Caco-2 (cell line): ENCODE measurements around the gene ELP4. TPM values are rescaled to one million over a fixed set of nuclear protein-coding genes. Genes with fewer than 3 reads are reported as not detected.

Experiments
- BruUV-seq: library from RNA; stranded (reverse); fragments of 400-500 nt; replicated peaks from 2 replicates; lab custom pipeline; 2021; lab: Mats Ljungman, UMichigan
- CTCF ChIA-PET: fragments of 300-600 bp; sonication (Branson Sonifier 250); formaldehyde crosslinking; loops from one replicate; lab custom pipeline; 2022; ENCODE audit warnings: antibody characterized with exemption; lab: Charles Lee
- POLR2A ChIA-PET: fragments of 300-600 bp; sonication (Branson Sonifier 250); formaldehyde crosslinking; loops from one replicate; lab custom pipeline; 2022; ENCODE audit warnings: antibody characterized with exemption; lab: Charles Lee
- DNase-seq, 2 experiments: peaks; one replicate each; pipeline versions ENCODE4 v3.0.0 to v3.0.0-alpha.2; 2020 to 2022
- H3K27me3 ChIP-seq: replicated peaks from 2 replicates; pipeline ENCODE4 v1.6.0; 2011; ENCODE audit warnings: low read length; ENCODE audit not compliant: control insufficient read depth, insufficient read depth
- H3K36me3 ChIP-seq: 2 replicates; pipeline ENCODE4 v1.5.1; 2011; ENCODE audit warnings: low read length; ENCODE audit not compliant: control insufficient read depth, insufficient read depth
- H3K4me1 ChIP-seq: fragments of 250-450 bp; sonication (Bioruptor Pico); 2 replicates; pipeline ENCODE4 v1.5.1; 2020; ENCODE audit warnings: mild to moderate bottlenecking
- H3K4me3 ChIP-seq: 2 replicates; pipeline ENCODE4 v1.5.1; 2011; ENCODE audit warnings: low read depth, mild to moderate bottlenecking, control low read depth, low read length
- H3K9me3 ChIP-seq: fragments of 250-450 bp; sonication (Bioruptor Pico); 2 replicates; pipeline ENCODE4 v1.5.1; 2020; ENCODE audit warnings: mild to moderate bottlenecking, moderate library complexity
- H3K27ac Mint-ChIP-seq: one replicate; pipeline ENCODE4 v1.8.0; 2022; ENCODE audit warnings: mixed read lengths; ENCODE audit not compliant: unreplicated experiment
- H3K27me3 Mint-ChIP-seq: one replicate; pipeline ENCODE4 v1.8.0; 2022; ENCODE audit warnings: mixed read lengths; ENCODE audit not compliant: insufficient read depth, unreplicated experiment
- H3K36me3 Mint-ChIP-seq: one replicate; pipeline ENCODE4 v1.8.0; 2022; ENCODE audit warnings: mild to moderate bottlenecking, mixed read lengths; ENCODE audit not compliant: insufficient read depth, unreplicated experiment
- H3K4me1 Mint-ChIP-seq: one replicate; pipeline ENCODE4 v1.8.0; 2022; ENCODE audit warnings: low read depth, mixed read lengths; ENCODE audit not compliant: unreplicated experiment
- H3K4me3 Mint-ChIP-seq: one replicate; pipeline ENCODE4 v1.8.0; 2022; ENCODE audit warnings: mild to moderate bottlenecking, moderate library complexity, mixed read lengths; ENCODE audit not compliant: unreplicated experiment
- H3K9me3 Mint-ChIP-seq: one replicate; pipeline ENCODE4 v1.8.0; 2022; ENCODE audit warnings: mixed read lengths; ENCODE audit not compliant: unreplicated experiment
- intact Hi-C: fragments of 100-400 bp; cut with micrococcal nuclease; formaldehyde crosslinking; loops from one replicate; pipeline ENCODE4 v1.10.0; 2022; ENCODE audit not compliant: unreplicated experiment
- total RNA-seq: library from RNA; stranded (reverse); gene quantifications from 2 replicates; pipeline ENCODE4 v1.2.3, GENCODE V29; 2022
- TF ChIP-seq, protein P1 (sequence below), 2 experiments: fragments of 200-600 bp in 1 of 2; IDR thresholded peaks; 1 replicate in 1 of 2; 2 replicates in 1 of 2; pipeline versions ENCODE4 v1.5.1 to v1.8.0; 2011 to 2022; ENCODE audit warnings: antibody characterized with exemption in 1 of 2, control low read depth in 1 of 2, inconsistent platforms in 1 of 2, low read depth in 1 of 2, low read length in 1 of 2, mild to moderate bottlenecking in 1 of 2, moderate library complexity in 1 of 2; ENCODE audit not compliant: insufficient read depth in 1 of 2, severe bottlenecking in 1 of 2, unreplicated experiment in 1 of 2

The ELP4 gene
- total RNA-seq, 1 experiment from 2014 or later = 18.8 TPM

DNA sequence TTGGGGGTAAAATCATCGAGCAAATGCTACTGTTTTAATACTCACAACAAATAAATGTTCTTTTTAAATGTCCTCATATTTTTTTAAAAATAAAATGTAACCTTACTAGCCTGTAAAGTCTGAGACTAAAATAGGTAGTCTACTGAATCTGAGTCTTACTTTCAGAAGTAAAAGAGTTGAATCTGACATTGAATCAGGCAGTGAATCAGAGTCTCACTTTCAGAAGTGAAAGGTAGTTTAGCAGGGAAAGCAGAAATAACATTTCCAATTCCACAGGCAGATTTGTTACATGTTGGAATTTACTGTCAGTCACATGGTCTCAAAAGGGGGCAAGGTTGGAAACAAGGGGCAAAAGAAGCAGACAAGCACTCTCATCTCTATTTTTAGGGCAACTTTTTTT, 143.0 kb downstream of the ELP4 start:
- ChIA-PET POLR2A (no interaction called here), CTCF (no interaction called here)
- Histone ChIP-seq H3K27me3 (no peaks in the 10 kb centered on the region), H3K4me1 (no peaks in the 10 kb centered on the region), H3K9me3 (no peaks in the 10 kb centered on the region), H3K36me3 (no peaks in the 10 kb centered on the region), H3K4me3 (no peak overlapping the region)
- no peak for DNase-seq
- no peaks in the 10 kb centered on the region for H3K4me1 Mint-ChIP-seq
- H3K9me3 Mint-ChIP-seq = no peaks in the 10 kb centered on the region
- BruUV-seq = no TSS peak
- H3K4me3 Mint-ChIP-seq = no peak overlapping the region
- TF ChIP-seq, protein P1, sequence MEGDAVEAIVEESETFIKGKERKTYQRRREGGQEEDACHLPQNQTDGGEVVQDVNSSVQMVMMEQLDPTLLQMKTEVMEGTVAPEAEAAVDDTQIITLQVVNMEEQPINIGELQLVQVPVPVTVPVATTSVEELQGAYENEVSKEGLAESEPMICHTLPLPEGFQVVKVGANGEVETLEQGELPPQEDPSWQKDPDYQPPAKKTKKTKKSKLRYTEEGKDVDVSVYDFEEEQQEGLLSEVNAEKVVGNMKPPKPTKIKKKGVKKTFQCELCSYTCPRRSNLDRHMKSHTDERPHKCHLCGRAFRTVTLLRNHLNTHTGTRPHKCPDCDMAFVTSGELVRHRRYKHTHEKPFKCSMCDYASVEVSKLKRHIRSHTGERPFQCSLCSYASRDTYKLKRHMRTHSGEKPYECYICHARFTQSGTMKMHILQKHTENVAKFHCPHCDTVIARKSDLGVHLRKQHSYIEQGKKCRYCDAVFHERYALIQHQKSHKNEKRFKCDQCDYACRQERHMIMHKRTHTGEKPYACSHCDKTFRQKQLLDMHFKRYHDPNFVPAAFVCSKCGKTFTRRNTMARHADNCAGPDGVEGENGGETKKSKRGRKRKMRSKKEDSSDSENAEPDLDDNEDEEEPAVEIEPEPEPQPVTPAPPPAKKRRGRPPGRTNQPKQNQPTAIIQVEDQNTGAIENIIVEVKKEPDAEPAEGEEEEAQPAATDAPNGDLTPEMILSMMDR (IDR thresholded peaks at IDR 0.05; ENCODE audit: insufficient read depth in 1 of 2, low read depth in 1 of 2, low read length in 1 of 2, severe bottlenecking in 1 of 2, unreplicated experiment in 1 of 2) = no peak
- intact Hi-C loops = no loop called here
- H3K27ac Mint-ChIP-seq = no peak overlapping the region
- no peaks in the 10 kb centered on the region for H3K36me3 Mint-ChIP-seq
- no peaks in the 10 kb centered on the region for H3K27me3 Mint-ChIP-seq

DNA sequence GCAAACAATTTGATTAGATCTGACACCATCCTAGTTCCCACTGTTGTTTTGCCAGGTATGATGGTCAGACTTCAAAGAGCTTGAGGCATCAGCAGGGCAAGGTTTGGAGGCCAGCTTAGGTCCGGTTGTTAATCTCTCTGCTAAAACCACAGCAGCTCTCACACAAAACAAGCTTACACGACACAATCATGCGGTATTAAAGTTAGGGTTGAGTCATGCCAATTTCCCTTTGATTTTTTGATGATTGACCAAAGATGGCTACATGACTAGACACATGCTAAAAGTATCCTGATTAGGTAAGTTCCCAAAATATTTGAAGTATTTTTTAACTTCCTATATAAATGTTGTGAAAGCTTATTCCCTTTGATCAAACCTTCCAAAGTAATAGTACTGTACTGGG, 145.9 kb downstream of the ELP4 start:
- TF ChIP-seq, protein P1 (IDR thresholded peaks at IDR 0.05; ENCODE audit: insufficient read depth in 1 of 2, low read depth in 1 of 2, low read length in 1 of 2, severe bottlenecking in 1 of 2, unreplicated experiment in 1 of 2) = no peak
- no peaks in the 10 kb centered on the region for H3K4me1 Mint-ChIP-seq
- POLR2A ChIA-PET = no interaction called here
- H3K36me3 Mint-ChIP-seq = no peaks in the 10 kb centered on the region
- no peaks in the 10 kb centered on the region for H3K27me3 ChIP-seq
- intact Hi-C loops = no loop called here
- CTCF ChIA-PET = no interaction called here
- H3K4me3 ChIP-seq = no peak overlapping the region
- DNase-seq = no peak
- no peaks in the 10 kb centered on the region for H3K36me3 ChIP-seq
- no peaks in the 10 kb centered on the region for H3K4me1 ChIP-seq
- no peaks in the 10 kb centered on the region for H3K9me3 ChIP-seq
- H3K27ac Mint-ChIP-seq = no peak overlapping the region
- no peak overlapping the region for H3K4me3 Mint-ChIP-seq
- H3K27me3 Mint-ChIP-seq = no peaks in the 10 kb centered on the region
- no TSS peak for BruUV-seq
- H3K9me3 Mint-ChIP-seq = no peaks in the 10 kb centered on the region

DNA sequence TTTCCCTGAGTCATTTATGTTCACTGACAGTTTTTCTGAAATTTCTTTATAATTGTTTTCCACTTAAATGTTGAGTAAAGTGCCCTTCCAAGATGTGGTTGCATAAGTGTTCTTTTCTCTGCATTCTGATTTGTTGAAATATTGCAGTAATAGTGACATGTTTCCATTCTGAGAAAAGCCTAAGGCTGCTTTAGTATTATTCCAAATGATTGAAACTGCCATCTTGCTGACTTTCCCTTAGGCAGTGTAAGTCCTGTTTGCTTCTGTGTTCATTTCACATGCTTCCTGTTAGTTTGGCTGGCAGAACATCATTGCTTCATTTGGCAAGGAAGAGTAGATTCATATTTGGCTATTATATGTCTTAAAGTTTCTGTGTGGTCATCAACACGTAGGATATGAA, 146.5 kb downstream of the ELP4 start:
- no peaks in the 10 kb centered on the region for H3K36me3 ChIP-seq
- no peaks in the 10 kb centered on the region for H3K4me1 Mint-ChIP-seq
- no peaks in the 10 kb centered on the region for H3K27me3 Mint-ChIP-seq
- no peak overlapping the region for H3K27ac Mint-ChIP-seq
- H3K9me3 Mint-ChIP-seq = no peaks in the 10 kb centered on the region
- TF ChIP-seq, protein P1 (IDR thresholded peaks at IDR 0.05; ENCODE audit: insufficient read depth in 1 of 2, low read depth in 1 of 2, low read length in 1 of 2, severe bottlenecking in 1 of 2, unreplicated experiment in 1 of 2) = no peak
- no peak overlapping the region for H3K4me3 ChIP-seq
- no peaks in the 10 kb centered on the region for H3K36me3 Mint-ChIP-seq
- ChIA-PET POLR2A (no interaction called here), CTCF (no interaction called here)
- no peaks in the 10 kb centered on the region for H3K4me1 ChIP-seq
- no peak overlapping the region for H3K4me3 Mint-ChIP-seq
- DNase-seq = no peak
- no peaks in the 10 kb centered on the region for H3K9me3 ChIP-seq
- H3K27me3 ChIP-seq = no peaks in the 10 kb centered on the region
- no TSS peak for BruUV-seq
- intact Hi-C loops = no loop called here
